NCI-H526 treated with DMSO at 0.1 percent for 48 hours (cell line): Measurements from ENCODE around the gene KIAA1755.
A peak's percentile ranks its signal among the peaks of the same experiment; 100 is the strongest.

Experiments
- DNase-seq: peaks from one replicate; lab custom pipeline; 2025; lab: John Stamatoyannopoulos, UW

The KIAA1755 gene

DNA sequence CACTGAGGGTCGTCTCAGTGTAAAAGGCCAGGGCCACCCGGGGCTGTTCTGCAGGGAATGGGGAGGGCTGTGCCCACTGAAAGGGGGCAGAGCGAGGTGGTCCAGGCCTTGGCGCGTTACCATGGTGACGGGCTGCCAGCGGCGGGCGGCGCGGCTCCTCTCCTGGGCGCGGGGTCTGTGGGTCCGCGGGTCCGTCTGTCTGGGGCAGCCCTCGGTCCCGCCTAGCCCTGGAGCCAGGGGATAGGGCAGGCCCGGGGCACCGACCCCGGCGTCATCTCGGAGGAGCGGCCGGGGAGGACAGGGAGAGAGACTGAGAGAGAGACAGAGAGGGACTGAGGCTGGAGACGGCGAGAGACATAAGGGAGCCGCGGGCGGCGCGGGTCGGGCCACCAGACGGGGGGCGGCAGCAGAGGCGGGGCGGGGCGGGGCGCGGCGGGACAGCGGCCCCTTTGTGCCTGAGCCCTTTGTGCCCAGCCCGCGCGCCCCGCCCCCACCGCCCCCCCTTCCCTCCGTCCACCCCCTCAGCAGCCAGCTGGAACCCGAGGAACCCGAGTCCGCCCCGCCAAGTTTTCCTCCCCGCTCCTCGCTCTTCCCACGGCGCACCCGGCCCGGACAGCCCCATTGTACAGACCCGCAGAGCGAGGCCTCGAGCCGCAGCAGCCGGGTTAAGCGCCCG lies at the start of gene KIAA1755:
Gene KIAA1755 (minus strand): TSS at position 358 of the 676 bp plus-strand sequence. CDS start 235 bp downstream, at position 123.
- DNase-seq = no peak

DNA sequence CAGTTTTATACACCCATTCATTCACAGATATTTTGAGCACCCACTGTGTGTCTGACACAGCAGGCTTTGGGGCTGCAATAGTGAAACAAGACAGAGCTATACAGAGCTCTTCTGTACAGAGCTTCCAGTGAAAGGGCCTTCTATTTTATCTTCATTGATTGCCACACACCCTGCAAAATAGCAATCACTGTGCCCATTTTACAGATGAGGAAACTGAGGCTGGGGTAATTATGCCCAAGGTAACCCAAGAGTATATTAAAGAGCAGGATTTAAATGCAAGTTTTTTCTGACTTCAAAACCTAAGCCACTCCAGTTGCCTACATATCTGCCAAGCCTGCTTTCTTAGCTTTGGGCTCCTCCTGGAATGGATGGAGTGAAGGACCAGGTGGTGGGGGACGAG lies 47.9 kb upstream of the KIAA1755 start:
- no peak for DNase-seq

DNA sequence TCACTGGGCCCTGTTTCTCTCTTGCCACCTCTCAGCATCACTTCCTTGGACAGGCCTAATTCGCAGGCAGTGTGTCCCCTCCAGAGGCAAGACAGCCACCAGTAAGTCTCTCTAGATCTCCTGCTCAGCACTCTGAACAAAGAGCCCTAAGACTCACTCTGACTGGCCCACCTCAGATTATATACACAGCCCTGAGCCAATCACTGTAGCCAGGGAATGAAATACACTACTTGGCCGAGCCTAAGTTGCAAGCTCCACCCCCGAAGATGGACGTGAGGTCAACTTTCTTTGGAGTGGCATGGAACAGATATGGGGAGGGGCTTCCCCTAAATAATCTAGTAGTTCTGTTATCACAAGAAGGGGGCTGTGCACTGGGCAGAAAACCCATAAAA lies 47.5 kb upstream of the KIAA1755 start:
- DNase-seq = no peak

DNA sequence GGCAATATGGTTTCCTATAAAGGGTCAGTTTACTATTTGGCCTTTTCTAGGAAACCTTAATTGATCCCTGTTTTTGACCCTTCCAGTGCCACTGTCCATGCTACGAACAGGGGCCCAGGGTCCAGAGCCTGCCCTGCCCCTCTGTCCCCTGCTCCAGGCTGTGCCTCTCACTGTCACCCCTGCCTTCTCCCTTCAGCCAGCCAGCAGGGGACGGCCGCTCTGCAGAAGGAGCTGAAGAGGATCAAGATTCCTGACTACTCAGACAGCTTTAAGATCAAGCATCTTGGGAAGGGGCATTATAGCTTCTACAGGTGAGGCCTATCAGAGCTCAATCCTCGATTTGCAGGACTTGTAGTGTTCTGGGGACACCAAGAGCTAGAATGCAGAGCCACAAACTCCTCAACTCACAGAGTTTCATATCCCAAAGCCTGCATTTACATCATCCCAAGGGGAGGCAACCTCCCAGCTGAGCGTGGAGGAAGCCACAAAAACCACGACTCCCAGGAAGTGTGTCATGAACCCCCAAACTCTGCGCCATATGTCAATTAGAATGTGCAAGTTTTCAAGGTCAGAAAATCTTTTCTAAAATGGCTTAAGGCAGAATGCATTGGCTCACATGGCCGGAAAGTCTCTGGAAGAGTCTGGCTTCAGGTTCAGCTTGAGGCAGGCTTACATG lies 47.0 kb upstream of the KIAA1755 start:
- DNase-seq = no peak

DNA sequence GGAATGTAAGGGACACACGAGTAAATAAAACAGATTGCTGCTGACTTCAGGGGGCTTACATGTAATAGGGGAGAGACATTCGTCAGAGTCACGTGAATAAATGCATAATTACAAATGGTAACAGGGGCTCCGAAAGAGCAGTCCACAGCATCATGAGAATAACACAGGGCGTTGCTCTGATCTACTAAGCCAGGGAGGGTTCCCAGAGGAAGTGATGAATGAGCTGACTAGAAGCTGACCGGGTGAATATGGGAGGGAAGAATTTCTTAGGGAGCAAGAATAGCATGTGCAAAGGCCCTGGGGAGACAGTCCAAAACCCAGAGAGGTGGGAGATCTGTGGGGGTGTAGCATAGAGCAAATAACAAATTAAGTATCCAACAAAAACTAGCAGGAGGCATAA lies 45.8 kb upstream of the KIAA1755 start:
- DNase-seq = no peak

DNA sequence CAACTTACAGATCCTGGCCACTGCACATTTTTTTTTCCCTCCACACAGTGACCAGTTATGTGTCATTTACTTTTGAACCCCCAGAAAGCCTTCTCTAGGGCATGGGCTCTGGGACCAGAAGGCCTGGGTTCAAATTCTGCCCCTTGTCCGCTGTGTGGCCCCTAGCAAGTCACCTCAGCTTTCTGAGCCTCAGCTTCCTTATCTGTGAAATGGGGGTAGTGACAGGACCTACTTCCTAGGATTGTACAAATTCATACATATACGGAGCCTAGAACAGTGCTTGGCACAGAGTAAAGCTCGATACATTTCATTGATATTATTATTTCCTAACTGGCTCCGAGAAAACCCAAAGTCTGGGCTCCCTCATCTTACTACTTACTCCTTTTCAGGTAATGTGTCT lies 45.0 kb upstream of the KIAA1755 start:
- DNase-seq = no peak

- no peak for DNase-seq
Measured at GRCh38 chr20:38304845-38305447, 44.4 kb upstream of the KIAA1755 start.

GRCh38 chr20:38303908-38304379 lies 43.4 kb upstream of the KIAA1755 start, which contains the start of gene BPI:
BPI (plus strand) TSS chr20:38304156; CDS start chr20:38304224, 68 bp downstream.
- no peak for DNase-seq

- DNase-seq = no peak
Measured at GRCh38 chr20:38302786-38303185, 42.3 kb upstream of the KIAA1755 start.

- no peak for DNase-seq
Measured at GRCh38 chr20:38301309-38301708, 40.8 kb upstream of the KIAA1755 start.

DNA sequence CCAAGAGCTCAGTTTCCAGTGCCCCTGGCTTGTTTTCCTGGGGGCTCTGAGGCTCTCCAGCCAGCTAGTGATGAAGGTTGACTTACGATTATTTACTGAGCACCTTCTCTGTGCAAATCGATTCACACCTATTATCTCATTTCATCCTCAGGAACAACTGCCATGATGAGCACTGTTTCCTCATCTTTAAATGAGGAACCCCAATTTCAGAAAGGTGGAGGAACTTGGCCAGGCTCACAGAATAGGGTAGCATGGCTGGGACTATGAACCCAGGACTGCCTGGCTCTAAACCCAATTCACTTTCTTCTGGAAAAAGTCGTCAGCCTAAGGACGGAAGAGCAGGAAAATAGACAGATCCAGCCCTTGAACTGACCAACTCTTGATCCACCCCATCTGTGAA lies 39.9 kb upstream of the KIAA1755 start:
- DNase-seq = no peak

- no peak for DNase-seq
Measured at GRCh38 chr20:38299963-38300362, 39.4 kb upstream of the KIAA1755 start.

GRCh38 chr20:38298768-38299288 lies 38.3 kb upstream of the KIAA1755 start:
- DNase-seq = no peak

GRCh38 chr20:38297916-38298674 lies 37.6 kb upstream of the KIAA1755 start:
- DNase-seq = no peak

GRCh38 chr20:38296433-38296832 lies 35.9 kb upstream of the KIAA1755 start:
- no peak for DNase-seq

- no peak for DNase-seq
Measured at GRCh38 chr20:38295811-38296210, 35.3 kb upstream of the KIAA1755 start.

DNA sequence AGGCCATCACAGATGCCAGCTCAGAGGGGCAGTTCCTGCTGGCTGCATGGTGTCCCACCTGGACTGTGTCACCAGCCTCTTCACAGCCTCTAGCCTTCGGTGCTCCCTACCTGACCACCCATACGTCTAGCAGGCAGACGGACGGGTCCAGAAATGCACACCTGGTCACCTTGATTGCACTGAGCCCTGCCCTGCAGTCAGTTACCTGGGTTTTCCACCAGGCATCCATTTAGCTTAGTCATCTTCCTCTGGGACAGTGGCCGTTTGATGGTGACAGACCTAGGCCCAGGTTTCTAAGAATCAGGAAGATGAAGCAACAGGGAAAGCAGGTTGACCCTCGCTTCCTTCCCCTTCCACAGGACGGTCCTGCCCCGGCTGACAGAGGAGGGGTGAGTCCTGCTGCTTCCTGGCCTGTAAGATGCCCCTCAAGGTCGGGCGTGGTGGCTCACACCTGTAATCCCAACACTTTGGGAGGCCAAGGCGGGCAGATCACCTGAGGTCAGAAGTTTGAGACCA lies 33.6 kb upstream of the KIAA1755 start:
- no peak for DNase-seq

DNA sequence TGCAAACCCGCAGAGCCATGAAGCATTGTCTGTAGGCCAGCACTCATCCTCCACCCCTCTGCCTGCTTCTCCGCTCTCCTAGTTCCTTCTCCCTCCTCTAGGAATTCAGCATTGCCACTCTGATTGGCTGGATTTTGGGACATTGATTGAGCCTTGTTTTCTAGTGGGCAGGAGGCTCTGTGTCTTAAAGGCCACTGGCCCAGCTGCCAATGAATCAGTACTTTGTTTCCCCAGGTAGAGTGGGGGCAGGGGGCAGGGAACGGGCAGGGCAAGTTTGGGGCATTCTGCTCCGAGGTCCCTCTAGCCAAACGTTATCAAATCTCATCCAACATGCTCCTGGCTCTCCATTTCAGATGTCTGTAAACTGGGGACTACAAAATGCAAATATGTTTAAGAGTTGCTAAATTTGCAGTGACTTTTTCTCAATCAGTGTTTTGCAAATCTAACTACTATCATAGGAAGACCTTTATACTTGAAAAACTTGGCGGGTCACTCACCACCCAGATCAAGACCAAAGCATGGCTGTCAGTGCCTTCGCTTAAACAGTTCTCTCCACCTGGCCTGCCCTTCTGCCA lies 33.0 kb upstream of the KIAA1755 start:
- no peak for DNase-seq

DNA sequence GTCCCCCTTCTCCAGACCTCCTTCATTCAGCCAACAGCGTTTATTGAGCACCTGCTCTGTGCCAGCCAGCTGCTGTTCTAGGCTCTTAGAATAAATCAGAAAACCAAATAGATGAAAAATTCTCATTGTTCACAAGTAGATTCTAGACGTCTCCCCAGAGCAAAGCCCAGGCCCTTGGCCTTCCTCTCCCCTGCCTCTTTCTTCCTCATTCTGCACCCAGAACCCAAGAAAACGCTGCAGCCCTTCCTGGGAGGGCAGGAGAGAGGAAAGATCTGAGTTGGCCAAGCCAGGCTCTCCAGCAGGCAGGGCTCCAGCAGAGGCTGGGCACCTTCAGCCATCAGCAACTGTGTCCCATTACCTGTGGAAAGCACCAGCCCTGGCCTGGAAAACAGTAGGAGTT lies 31.4 kb upstream of the KIAA1755 start:
- DNase-seq = no peak

GRCh38 chr20:38290829-38291814 lies 30.6 kb upstream of the KIAA1755 start:
- DNase-seq = peak; percentile 51
